CD4-positive, alpha-beta T cell treated with Interleukin-17A for 1 hour (primary cell): Measurements from ENCODE around the gene ATP8B1.

ENCODE experiments used
- DNase-seq: peaks from one replicate; pipeline ENCODE4 v3.0.0-alpha.2; 2020

The ATP8B1 gene

DNA sequence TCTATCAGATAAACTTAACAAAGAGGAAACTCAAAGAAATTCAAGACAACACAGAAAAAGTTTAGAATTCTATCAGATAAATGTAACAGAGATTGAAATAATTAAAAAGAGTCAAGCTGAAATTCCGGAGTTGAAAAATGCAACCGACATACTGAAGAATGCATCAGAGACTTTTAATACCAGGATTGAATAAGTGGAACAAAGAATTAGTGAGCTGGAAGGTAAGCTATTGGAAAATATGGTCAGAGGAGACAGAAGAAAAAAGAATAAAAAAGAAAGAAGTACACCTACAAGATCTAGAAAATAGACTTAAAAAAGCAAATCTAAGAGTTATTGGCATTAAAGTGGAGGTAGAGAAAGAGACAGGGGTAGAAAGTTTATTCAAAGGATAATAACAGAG lies 88.0 kb downstream of the ATP8B1 start:
- no peak for DNase-seq

GRCh38 chr18:57710226-57710625 lies 92.9 kb downstream of the ATP8B1 start:
- DNase-seq = no peak

GRCh38 chr18:57709335-57709734 lies 93.8 kb downstream of the ATP8B1 start:
- DNase-seq = no peak

DNA sequence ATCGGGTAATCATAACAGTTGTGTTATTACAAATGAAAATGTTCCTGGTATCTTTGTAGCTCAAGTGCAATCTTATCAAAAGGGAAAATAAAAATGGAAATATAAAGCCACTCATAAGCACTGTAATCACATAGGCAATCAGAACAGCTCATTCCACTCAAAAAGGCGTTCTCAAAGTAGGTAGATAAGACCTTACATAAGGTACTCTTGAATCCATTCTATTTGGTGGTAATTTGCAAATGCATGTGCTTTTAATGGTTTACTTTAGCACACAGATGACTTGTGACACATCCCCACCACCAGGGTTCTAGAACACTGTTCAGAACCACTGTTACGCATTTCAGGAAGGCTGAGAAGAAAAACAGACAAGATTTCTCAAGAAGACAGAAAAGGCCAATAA lies 94.8 kb downstream of the ATP8B1 start:
- DNase-seq = no peak

DNA sequence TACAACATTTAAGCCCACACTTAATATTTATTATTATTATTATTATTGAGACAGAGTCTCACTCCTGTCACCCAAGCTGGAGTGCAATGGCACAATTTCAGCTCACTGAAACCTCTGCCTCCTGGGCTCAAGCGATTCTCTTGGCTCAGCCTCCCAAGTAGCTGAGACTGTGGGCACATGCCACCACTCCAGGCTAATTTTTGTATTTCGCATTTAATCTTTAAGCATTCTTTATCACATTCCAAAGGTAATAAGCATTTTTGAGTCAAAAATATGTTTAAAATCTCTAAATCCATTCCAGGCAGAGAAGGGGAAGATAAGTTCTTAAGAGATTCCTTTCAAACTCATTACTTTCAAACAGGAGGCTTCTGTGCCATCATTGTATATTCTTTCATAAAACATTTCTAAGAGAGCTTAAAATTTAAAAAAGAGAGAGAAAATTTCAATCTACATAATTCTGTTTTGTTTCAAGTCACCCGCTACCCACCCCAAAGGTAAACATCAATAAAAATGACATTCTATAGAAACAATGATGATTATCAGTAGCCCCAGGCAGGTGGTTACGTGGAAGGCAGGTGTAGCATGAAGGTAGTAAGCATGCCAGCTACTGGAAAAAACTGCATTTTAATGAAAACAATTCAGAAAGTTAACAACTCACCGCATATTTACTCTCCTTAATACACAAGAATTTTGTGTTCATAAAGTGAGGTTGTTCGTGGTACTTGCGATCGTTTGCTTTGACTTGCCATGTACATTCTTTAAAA lies 97.1 kb downstream of the ATP8B1 start:
- no peak for DNase-seq

- no peak for DNase-seq
Measured at GRCh38 chr18:57705011-57705410, 98.1 kb downstream of the ATP8B1 start.

DNA sequence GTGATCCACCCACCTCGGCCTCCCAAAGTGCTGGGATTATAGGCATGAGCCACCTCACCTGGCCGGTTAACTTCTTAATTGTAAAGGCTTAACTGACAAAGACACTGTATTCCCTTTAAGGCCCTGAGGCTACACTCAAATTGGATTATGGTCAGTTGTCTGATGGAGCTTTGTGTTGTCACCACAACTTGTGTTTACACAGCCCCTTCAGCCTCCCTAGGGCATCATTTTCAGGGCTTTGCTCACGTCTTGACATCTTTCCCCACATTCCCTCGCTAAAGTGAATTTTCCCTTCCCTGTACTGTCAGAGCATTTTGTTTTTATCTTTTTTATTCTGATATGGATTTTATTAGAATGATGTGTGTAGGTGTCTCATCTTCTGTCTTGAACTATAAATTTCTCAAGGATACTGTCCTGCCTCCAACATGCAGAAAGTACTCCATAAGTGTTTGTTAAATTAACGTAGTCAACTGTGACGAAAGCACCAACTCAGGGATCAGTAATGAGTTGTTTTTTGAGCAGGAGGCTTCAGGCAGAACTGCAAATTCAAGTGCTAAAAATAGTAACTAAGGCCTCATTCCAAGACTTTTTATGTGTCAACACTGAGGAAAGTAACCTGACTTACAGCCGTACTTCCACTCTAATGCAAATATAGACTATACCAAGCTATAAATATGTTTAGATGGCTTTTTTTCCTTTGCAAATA lies 104.4 kb downstream of the ATP8B1 start:
- DNase-seq = no peak

DNA sequence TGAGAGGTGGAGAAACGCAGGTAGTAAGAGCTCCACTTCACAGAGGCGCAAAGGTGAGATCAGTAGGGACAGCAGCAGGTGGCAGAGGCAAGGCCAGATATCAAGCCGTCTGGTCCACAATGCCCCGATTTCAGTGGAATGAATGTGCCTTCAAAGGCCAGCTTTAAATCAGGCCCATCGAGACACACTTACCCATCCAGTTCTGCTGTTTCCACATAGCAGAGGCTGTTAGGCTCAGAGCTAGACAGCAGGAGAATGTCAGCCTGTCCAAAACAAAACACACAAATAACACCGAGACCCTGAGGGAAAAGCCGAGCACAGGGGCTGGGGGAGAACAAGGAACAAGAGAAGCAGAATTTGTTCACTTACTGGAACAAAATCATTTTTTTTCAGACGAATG lies 105.7 kb downstream of the ATP8B1 start:
- no peak for DNase-seq

DNA sequence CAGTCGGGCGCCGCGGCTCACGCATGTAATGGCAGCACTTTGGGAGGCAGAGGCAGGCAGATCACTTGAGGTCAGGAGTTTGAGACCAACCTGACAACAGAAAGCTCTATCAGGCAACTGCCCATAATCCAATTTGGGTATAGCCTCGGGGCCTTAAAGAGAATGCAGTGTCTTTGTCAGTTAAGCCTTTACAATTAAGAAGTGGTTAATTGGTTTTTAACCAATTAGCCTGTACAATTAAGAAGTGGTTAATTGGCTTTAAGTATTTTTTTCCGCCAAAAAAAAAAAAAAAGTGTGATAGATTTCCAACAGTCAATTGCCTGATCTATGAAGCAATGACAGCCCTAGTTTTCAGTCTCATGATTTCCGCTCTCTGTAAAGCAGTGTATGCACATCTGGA lies 106.8 kb downstream of the ATP8B1 start:
- DNase-seq = no peak

GRCh38 chr18:57691363-57691762 lies 111.8 kb downstream of the ATP8B1 start:
- DNase-seq = no peak

- no peak for DNase-seq
Measured at GRCh38 chr18:57687970-57688369, 115.1 kb downstream of the ATP8B1 start.

GRCh38 chr18:57683470-57683869 lies 119.6 kb downstream of the ATP8B1 start:
- no peak for DNase-seq

DNA sequence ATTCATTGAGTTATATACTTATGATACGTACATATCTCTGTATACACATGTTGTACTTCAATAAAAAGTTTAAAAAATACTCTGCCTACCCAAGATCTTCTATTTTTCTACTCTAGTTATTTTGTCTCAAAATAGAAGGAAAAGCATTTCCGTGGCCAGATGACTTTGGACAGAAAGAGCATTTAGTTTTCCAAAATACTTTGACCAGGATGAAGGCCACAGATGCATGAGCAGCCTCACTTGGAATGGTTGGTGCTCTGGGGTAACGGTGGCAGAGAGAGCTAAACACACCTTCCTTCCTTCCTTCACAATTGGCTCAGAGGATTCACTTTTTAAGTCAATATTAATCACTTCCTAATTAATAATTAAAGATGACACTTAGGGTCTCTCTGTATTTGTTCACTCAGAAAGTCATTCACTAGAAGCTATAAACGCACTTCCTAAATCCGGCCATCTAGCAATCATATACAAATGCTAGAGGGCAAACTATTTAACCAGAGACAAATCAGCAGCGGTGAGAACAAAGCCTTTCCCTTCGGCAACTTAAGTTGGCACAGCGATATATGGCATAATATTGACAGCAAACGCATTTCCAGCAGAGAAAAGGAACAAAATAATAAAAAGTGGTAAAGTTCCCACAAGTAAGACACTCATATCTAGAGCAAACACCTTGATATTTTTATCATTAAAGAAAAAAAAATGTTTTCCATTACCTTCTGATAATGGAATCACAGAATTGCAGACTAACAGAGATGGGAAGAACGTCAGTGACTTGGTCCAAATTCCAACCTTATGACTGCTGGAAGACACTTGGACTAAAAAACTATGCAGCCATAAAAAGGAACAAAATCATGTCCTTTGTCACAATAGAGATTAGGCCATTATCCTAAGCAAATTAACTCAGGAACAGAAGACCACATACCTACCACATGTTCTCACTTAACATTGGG lies 125.6 kb downstream of the ATP8B1 start:
- DNase-seq = no peak

DNA sequence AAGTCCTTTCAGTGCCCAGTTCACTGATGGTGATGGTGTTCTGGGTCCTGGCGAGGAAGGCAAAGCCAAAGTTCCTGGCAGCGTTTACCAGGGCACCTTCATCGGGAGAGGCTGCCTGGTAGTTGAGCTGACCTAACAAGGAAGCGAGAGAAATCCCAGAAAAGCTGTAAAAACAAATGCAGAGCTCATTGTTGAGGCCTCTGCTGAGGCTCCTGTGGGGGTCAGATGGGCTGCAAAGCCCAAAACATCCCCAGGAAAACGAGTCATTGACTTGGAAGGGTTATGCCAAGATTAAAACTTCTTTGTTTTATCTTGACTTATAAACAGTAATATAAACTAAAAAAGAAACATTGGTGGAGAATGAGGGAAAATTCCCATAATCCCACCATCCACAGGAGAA lies 128.2 kb downstream of the ATP8B1 start:
- DNase-seq = no peak

DNA sequence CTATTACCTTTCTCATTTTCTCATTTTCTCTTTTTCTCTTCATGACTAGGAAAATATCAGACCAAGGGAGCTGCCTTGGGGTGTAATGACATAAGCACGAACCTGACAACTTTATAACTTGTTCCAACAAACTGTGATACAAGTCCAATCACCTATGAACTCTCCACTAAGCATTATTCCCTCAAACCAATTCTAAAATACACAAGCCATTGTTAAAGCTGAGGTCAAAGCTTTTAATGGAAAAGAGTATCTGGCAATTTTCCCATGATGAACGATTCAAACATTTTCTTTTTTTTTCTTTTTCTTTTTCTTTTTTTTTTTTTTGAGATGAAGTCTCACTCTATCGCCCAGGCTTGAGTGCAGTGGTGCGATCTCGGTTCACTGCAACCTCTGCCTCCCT lies 133.1 kb downstream of the ATP8B1 start:
- DNase-seq = no peak

DNA sequence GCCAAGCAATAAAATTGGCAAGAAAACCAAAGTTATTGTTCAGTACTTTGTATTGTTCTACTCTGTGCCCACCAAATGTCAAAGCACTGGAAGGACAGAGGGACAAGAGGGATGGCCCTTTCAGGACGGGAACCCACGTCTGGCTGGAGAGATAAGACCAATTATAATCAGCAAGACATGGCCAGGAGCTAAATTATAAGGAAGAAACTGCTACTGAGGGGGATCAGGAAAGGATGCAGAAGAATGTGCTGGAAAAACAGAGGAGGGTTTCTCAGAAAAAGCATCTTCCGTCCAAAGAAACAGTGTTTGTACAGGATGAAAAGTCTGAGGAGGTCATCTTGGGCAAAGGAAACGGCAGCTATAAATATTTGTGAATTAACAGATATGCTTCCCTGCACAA lies 135.1 kb downstream of the ATP8B1 start:
- DNase-seq = no peak

DNA sequence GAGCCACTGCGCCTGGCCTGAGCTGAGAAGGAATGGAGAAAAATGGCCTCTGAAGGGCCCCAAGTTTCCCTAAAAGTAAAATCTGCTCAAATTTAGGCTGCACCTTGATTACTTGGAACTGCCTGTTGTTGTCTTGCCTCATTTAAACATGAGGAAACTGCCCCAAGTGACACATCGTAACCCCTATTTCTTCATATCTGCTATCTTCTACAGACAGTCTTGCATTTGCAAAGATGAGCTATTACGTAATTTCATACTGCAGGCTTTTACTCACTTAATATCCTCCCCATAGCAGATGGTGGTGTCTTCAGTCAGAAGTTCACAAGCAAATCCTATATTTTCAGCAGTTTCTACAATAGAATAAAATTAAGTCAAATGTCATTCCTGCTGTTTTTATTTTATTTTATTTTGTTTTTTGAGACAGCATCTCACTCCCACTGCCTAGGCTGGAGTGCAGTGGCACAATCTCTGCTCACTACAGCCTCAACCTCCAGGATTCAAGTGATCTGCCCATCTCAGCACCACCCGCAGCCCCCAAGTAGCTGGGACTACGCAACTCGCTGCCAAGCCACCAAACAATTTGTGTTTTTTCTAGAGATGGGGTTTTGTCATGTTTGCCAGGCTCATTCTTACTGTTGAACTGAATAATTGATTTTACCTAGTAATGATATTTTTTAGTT lies 136.2 kb downstream of the ATP8B1 start:
- peak; percentile 5 for DNase-seq

DNA sequence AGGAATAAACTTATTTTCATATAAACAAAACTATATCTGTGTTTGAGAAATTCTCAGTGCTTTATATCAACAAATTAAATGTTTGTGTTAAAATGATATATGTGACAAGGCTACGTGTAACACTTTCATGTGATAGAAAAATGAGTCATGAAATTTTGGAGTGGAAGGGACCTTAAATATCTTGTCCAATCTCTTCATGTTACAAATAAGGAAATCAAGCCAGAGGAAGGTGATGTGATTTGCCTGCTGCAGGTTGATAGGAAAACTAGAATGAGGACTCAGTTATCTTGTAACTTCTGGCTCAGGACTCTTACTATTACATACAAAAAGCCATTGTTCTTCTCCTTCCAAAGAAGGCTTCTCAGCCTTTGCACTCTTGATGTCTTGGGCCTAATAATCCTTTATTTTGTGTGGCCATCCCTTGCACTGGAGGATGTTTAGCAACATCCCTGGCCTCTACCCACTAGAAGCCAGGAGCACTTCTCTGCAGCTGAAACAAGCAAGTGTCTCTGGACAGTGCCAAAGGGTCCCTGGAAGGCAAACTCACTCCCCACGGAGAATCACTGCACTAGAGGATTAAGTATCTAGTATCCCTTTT lies 138.4 kb downstream of the ATP8B1 start:
- DNase-seq = no peak

DNA sequence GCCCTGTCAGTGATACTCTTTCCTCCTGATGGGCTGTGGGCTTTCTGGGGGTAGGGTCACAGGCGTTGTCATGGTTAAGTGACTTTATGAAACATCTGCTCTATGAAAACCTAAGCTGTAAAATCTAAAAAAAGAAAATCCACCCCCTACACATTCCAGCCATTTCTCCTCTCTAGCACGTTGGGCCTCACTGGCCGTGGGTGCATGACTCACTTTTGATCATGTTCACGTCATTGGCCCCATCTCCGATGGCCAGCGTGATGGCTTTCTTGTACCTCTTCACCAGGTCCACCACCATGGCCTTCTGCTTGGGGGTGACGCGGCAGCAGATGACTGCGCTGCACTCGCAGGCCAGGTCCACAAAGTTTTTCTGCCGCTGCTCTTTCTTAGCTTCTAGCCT lies 142.2 kb downstream of the ATP8B1 start:
- DNase-seq = no peak

DNA sequence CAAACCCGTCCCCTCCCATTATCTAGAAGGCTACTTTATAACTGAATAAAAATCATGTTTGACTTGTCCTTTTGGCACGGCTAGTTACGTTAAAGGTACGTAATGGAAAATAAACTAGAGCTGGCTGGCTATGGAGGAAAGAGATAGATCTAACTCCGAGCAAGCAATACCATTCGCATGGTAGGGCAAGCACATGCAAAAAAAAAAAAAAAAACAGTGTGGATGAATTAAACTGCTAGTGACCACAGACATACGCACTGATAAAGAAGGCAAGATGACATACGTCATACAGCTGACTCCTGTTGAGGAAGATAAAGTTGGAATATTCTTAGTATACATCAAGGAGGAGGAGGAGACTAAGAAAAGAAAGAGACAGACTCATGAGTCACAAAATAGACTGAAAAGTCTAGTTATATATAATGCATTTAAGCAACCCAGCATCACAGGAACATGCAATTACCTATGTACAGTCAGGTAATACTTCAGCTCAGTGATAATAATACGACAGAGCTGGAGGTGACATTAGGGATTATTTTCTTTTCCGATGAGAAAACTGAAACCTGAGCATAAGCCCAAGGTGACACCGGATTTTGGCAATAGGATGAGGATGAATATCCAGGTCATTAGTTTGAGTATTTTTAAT lies 143.5 kb downstream of the ATP8B1 start:
- DNase-seq = no peak

DNA sequence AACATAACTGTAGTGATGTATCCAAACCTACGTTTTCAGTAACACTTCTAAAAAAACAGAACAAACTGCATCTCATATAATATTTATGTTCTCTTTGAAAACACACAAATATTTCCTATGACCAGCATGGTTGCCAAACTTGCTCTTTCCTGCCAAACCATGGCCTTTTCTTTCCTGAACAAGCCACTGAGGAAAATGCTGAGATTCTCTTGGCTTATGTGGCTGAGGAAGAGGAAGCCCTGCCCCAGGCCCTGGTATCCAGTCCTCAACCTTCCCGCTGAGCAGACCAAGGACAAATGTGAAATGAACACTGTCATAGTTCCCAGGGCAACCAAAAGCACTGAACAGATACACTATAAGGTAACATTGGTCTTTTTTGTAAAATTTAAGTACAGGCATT lies 145.6 kb downstream of the ATP8B1 start:
- DNase-seq = no peak

GRCh38 chr18:57655740-57656139 lies 147.4 kb downstream of the ATP8B1 start:
- DNase-seq = no peak
